Measurements from ENCODE around the gene GART.
A peak's percentile ranks its signal among the peaks of the same experiment; 100 is the strongest.
"Not testable (repeated sequence)": the region's sequence is repeated elsewhere in the genome, so short reads cannot be mapped to it uniquely, and the experiment has no call there.

The GART gene
- total RNA-seq = 35.0 to 115 reads per million in 2 donors

- peak; percentile 74 for DNase-seq
These were observed at the start of gene GART for GRCh38 chr21:33541756-33542639. Gene GART (minus strand): TSS chr21:33542117. CDS start chr21:33539315, 2,802 bp downstream.

GRCh38 chr21:33588485-33589335 is 46.8 kb upstream of the GART start, which contains the start of gene DONSON:
Gene DONSON (minus strand): TSS chr21:33588684. CDS start chr21:33588641, 43 bp downstream.
- peak; percentile 85 for DNase-seq

- DNase-seq = no peak
These were observed 46.0 kb upstream of the GART start for GRCh38 chr21:33587792-33588484.

GRCh38 chr21:33586927-33587326 is 45.0 kb upstream of the GART start:
- no peak for DNase-seq

- no peak for DNase-seq
These were observed 42.5 kb upstream of the GART start for GRCh38 chr21:33584455-33584854.

- DNase-seq = no peak
These were observed 37.1 kb upstream of the GART start for GRCh38 chr21:33578959-33579542.

GRCh38 chr21:33578214-33578613 is 36.3 kb upstream of the GART start:
- no peak for DNase-seq

GRCh38 chr21:33576741-33577141 is 34.8 kb upstream of the GART start:
- not testable (repeated sequence) for DNase-seq

- DNase-seq = no peak
These were observed 30.4 kb upstream of the GART start for GRCh38 chr21:33572350-33572749.

- no peak for DNase-seq
These were observed 28.1 kb upstream of the GART start for GRCh38 chr21:33569991-33570390.

- no peak for DNase-seq
These were observed 26.5 kb upstream of the GART start for GRCh38 chr21:33568448-33568847.

GRCh38 chr21:33567914-33568313 is 26.0 kb upstream of the GART start:
- no peak for DNase-seq

GRCh38 chr21:33566514-33566913 is 24.6 kb upstream of the GART start:
- no peak for DNase-seq

GRCh38 chr21:33562389-33562788 is 20.5 kb upstream of the GART start:
- DNase-seq = no peak

GRCh38 chr21:33561373-33561772 is 19.5 kb upstream of the GART start:
- DNase-seq = no peak

GRCh38 chr21:33560965-33561364 is 19.0 kb upstream of the GART start:
- DNase-seq = no peak

- DNase-seq = no peak
These were observed 17.9 kb upstream of the GART start for GRCh38 chr21:33559813-33560212.

- DNase-seq = no peak
These were observed 17.0 kb upstream of the GART start for GRCh38 chr21:33558777-33559421.

GRCh38 chr21:33557447-33557846 is 15.5 kb upstream of the GART start:
- DNase-seq = no peak

GRCh38 chr21:33554982-33555344 is 13.0 kb upstream of the GART start:
- DNase-seq = no peak

- no peak for DNase-seq
These were observed 12.5 kb upstream of the GART start for GRCh38 chr21:33554236-33554981.
